ENCODE measurements around the gene IL15RA.

The IL15RA gene

DNA sequence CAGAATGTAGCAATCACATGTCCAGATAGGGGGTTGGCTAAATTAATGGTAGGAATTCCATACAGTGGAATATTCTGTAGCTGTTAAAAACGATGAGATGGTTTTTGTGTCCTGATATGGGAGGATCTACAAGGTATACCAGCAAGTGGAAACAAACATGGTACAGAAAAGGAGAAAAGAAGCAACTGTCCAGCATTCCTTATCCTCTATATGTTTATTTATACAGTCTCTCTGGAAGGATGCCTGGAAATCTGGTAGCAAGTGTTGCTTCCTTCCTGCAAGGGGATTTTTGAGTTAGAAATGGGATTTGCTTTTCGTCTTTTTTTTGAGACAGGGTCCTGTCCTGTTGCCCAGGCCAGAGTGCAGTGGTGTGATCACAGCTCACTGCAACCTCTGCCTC lies 19.3 kb downstream of the IL15RA start:
- no peak overlapping the region for H3K4me3 ChIP-seq (ENCODE audit: low read depth, low read length)
- no peaks in the 10 kb centered on the region for H3K36me3 ChIP-seq
- H3K4me1 ChIP-seq: no peaks in the 10 kb centered on the region
- no peaks in the 10 kb centered on the region for H3K27me3 ChIP-seq
- H3K9me3 ChIP-seq: no peaks in the 10 kb centered on the region
- TF ChIP-seq, protein P1, sequence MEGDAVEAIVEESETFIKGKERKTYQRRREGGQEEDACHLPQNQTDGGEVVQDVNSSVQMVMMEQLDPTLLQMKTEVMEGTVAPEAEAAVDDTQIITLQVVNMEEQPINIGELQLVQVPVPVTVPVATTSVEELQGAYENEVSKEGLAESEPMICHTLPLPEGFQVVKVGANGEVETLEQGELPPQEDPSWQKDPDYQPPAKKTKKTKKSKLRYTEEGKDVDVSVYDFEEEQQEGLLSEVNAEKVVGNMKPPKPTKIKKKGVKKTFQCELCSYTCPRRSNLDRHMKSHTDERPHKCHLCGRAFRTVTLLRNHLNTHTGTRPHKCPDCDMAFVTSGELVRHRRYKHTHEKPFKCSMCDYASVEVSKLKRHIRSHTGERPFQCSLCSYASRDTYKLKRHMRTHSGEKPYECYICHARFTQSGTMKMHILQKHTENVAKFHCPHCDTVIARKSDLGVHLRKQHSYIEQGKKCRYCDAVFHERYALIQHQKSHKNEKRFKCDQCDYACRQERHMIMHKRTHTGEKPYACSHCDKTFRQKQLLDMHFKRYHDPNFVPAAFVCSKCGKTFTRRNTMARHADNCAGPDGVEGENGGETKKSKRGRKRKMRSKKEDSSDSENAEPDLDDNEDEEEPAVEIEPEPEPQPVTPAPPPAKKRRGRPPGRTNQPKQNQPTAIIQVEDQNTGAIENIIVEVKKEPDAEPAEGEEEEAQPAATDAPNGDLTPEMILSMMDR (IDR thresholded peaks at IDR 0.05; ENCODE audit: low read depth, low read length): no peak
- no peak for DNase-seq

GRCh38 chr10:5956146-5956936 lies 21.0 kb downstream of the IL15RA start:
- TF ChIP-seq, protein P1 (IDR thresholded peaks at IDR 0.05; ENCODE audit: low read depth, low read length): no peak
- H3K9me3 ChIP-seq: no peaks in the 10 kb centered on the region
- no peaks in the 10 kb centered on the region; the same call in 1 of the 2 replicates for H3K27me3 ChIP-seq
- no peak overlapping the region for H3K4me3 ChIP-seq (ENCODE audit: low read depth, low read length)
- no peak for DNase-seq
- H3K36me3 ChIP-seq: no peaks in the 10 kb centered on the region
- no peaks in the 10 kb centered on the region for H3K4me1 ChIP-seq

DNA sequence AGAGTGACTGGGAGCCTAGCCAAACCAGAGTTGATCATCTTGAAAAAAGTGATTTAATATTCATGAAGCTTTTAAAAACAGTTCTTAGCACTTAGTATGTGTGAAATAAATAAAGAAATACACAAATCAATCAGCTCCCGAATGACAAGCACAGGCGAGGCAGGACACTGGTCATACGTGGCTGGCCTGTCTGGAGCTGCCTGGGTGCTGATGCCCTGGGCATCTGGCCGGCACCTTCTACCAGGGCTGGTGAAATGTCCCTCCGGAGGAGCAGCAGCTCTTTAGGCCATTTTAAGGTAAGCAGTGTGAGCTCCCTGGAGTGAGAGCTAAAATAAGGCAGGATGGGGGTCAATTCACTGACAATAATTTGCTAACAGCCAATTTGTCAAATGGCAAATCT lies 23.7 kb downstream of the IL15RA start:
- peaks cover 5% of the 10 kb centered on the region; the same call in 1 of the 2 replicates for H3K27me3 ChIP-seq
- no peaks in the 10 kb centered on the region for H3K9me3 ChIP-seq
- H3K4me1 ChIP-seq: no peaks in the 10 kb centered on the region
- H3K4me3 ChIP-seq (ENCODE audit: low read depth, low read length): no peak overlapping the region
- no peak for DNase-seq
- H3K36me3 ChIP-seq: no peaks in the 10 kb centered on the region
- TF ChIP-seq, protein P1 (IDR thresholded peaks at IDR 0.05; ENCODE audit: low read depth, low read length): no peak

DNA sequence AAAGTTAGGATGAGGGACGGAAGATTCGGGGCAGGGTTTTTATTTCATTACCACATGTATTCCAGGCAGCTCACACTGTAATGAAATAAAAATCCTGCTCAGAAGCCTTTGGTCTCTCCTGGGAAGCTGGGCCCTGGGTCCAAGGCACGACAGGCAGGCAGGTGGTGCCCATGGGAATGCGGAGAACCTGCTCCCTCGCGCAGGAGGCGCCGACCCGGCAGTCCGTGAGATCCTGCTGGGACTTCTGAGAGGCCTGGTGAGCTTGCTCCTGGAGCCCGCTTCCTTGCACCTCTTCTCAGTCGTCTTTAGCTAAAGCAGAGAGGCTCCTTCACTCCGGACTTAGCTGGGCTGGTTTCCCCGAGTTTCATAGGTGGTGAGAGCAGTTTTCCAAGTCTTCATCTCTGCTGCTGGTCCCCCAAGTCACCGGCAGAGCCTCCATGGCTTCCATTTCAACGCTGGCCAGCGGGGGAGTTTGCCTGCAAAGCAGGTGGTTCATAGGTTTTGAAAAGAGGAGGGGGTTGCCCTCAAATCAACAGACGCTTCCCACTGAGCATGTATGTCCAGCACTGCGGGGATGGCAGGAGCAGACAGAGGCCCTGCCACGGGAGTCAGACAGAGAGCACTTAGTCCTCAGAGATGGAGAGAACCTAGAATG lies 24.5 kb downstream of the IL15RA start:
- H3K9me3 ChIP-seq: no peaks in the 10 kb centered on the region
- H3K36me3 ChIP-seq: no peaks in the 10 kb centered on the region
- H3K27me3 ChIP-seq: peaks cover 5% of the 10 kb centered on the region; the same call in 1 of the 2 replicates
- no peak overlapping the region for H3K4me3 ChIP-seq (ENCODE audit: low read depth, low read length)
- TF ChIP-seq, protein P1 (IDR thresholded peaks at IDR 0.05; ENCODE audit: low read depth, low read length): no peak
- no peak for DNase-seq
- H3K4me1 ChIP-seq: no peaks in the 10 kb centered on the region

- no peaks in the 10 kb centered on the region for H3K9me3 ChIP-seq
- TF ChIP-seq, protein P1 (IDR thresholded peaks at IDR 0.05; ENCODE audit: low read depth, low read length): no peak
- peaks cover 5% of the 10 kb centered on the region; the same call in 1 of the 2 replicates for H3K27me3 ChIP-seq
- H3K4me1 ChIP-seq: no peaks in the 10 kb centered on the region
- no peaks in the 10 kb centered on the region for H3K36me3 ChIP-seq
- DNase-seq: no peak
- H3K4me3 ChIP-seq (ENCODE audit: low read depth, low read length): no peak overlapping the region
These were observed 25.5 kb downstream of the IL15RA start for GRCh38 chr10:5951721-5952407.
